Measurements from ENCODE around the gene DIS3L2. TPM values are rescaled to one million over a fixed set of nuclear protein-coding genes. Genes with fewer than 3 reads are reported as not detected.

Gene DIS3L2
- total RNA-seq, 4 donors from 2014 or later = 52.8 to 74.9 (median 61.8) TPM

DNA sequence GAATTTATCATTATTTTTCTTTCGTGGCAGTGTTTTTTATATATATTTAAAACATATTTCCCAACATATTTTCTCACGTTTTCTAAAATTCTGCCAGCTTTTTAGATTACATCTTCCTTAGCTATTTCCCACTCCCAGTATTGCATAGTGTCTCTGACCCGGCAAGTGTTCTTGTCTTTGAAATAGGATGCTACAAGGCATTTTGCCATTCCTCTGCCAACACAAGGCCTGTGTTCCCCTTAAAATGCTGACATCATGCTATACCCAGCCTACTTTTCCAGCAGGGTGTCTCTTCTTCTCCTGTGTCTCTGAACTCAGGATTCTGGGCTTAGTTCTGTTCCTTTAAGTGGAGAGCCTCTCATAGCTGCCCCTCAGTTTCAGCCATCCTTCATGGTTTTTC lies 115.2 kb downstream of the DIS3L2 start:
- Histone ChIP-seq H3K9me3 (no peaks in the 10 kb centered on the region), H3K4me3 (no peak overlapping the region), H3K27ac (no peak overlapping the region), H3K4me1 (peaks cover 0 to 14% (median 0%) of the 10 kb centered on the region in 4 donors), H3K36me3 (no peaks in the 10 kb centered on the region), H3K27me3 (no peaks in the 10 kb centered on the region)
- TF ChIP-seq EP300 (IDR thresholded peaks at IDR 0.05) = no peak
- TF ChIP-seq, protein P1, sequence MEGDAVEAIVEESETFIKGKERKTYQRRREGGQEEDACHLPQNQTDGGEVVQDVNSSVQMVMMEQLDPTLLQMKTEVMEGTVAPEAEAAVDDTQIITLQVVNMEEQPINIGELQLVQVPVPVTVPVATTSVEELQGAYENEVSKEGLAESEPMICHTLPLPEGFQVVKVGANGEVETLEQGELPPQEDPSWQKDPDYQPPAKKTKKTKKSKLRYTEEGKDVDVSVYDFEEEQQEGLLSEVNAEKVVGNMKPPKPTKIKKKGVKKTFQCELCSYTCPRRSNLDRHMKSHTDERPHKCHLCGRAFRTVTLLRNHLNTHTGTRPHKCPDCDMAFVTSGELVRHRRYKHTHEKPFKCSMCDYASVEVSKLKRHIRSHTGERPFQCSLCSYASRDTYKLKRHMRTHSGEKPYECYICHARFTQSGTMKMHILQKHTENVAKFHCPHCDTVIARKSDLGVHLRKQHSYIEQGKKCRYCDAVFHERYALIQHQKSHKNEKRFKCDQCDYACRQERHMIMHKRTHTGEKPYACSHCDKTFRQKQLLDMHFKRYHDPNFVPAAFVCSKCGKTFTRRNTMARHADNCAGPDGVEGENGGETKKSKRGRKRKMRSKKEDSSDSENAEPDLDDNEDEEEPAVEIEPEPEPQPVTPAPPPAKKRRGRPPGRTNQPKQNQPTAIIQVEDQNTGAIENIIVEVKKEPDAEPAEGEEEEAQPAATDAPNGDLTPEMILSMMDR (IDR thresholded peaks at IDR 0.05) = no peak
- 67 to 69% methylated on average over 3 of the region's 3 CpGs for WGBS, 2 donors
- no peak for DNase-seq (ENCODE audit: low spot score in 2 of 2)

GRCh38 chr2:232085164-232085563 lies 123.7 kb downstream of the DIS3L2 start:
- TF ChIP-seq EP300 (IDR thresholded peaks at IDR 0.05) (no peak), POLR2A (IDR thresholded peaks at IDR 0.05) (no peak)
- TF ChIP-seq, protein P1 (IDR thresholded peaks at IDR 0.05) = no peak
- Histone ChIP-seq H3K9me3 (no peaks in the 10 kb centered on the region), H3K27me3 (no peaks in the 10 kb centered on the region), H3K36me3 (peaks cover 0 to 26% (median 0%) of the 10 kb centered on the region in 3 donors), H3K4me3 (no peak overlapping the region), H3K4me1 (no peaks in the 10 kb centered on the region), H3K27ac (no peak overlapping the region)
- DNase-seq (ENCODE audit: low spot score in 2 of 2) = no peak
- WGBS, 2 donors = 52 to 54% methylated on average over 5 of the region's 5 CpGs

GRCh38 chr2:232085826-232086425 lies 124.4 kb downstream of the DIS3L2 start:
- DNase-seq (ENCODE audit: low spot score in 2 of 2) = no peak
- 94 to 96% methylated on average over 16 of the region's 16 CpGs for WGBS, 2 donors
- no peak for TF ChIP-seq EP300 (IDR thresholded peaks at IDR 0.05)
- no peak for TF ChIP-seq POLR2A (IDR thresholded peaks at IDR 0.05)
- TF ChIP-seq, protein P1 (IDR thresholded peaks at IDR 0.05) = no peak

GRCh38 chr2:232088771-232089170 lies 127.3 kb downstream of the DIS3L2 start:
- Histone ChIP-seq H3K27ac (no peak overlapping the region), H3K4me3 (no peak overlapping the region), H3K4me1 (no peaks in the 10 kb centered on the region), H3K36me3 (peaks cover 0 to 42% (median 0%) of the 10 kb centered on the region in 3 donors), H3K27me3 (no peaks in the 10 kb centered on the region), H3K9me3 (peaks cover 0 to 8% (median 1%) of the 10 kb centered on the region in 4 donors)
- DNase-seq (ENCODE audit: low spot score in 2 of 2) = no peak
- TF ChIP-seq EP300 (IDR thresholded peaks at IDR 0.05) = no peak
- TF ChIP-seq, protein P1 (IDR thresholded peaks at IDR 0.05) = no peak
- TF ChIP-seq POLR2A (IDR thresholded peaks at IDR 0.05) = no peak
- 48 to 69% methylated on average over 5 of the region's 5 CpGs for WGBS, 2 donors

More at GRCh38 chr2:232085826-232086425, 124.4 kb downstream of the DIS3L2 start:
- Histone ChIP-seq H3K4me3 (no peak overlapping the region), H3K36me3 (peaks cover 0 to 31% (median 0%) of the 10 kb centered on the region in 3 donors), H3K4me1 (no peaks in the 10 kb centered on the region), H3K27me3 (no peaks in the 10 kb centered on the region), H3K27ac (no peak overlapping the region), H3K9me3 (no peaks in the 10 kb centered on the region)

DNA sequence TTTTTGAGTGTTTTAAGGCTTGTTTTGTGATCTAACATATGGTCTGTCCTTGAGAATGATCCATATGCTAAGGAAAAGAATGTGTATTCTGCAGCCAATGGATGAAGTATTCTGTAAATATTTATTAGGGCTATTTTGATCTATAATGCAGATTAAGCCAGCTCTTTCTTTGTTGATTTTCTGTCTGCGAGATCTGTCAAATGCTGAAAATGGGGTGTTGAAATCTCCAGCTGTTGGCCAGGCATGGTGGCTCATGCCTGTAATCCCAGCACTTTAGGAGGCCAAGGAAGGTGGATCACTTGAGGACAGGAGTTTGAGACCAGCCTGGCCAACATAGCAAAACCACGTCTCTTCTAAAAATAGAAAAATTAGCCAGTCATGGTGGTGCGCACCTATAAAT lies 132.7 kb downstream of the DIS3L2 start:
- no peaks in the 10 kb centered on the region for H3K27me3 ChIP-seq
- DNase-seq (ENCODE audit: low spot score in 2 of 2) = no peak
- H3K36me3 ChIP-seq = peaks cover 0 to 67% (median 0%) of the 10 kb centered on the region in 3 donors
- TF ChIP-seq POLR2A (IDR thresholded peaks at IDR 0.05) (no peak), EP300 (IDR thresholded peaks at IDR 0.05) (no peak)
- TF ChIP-seq, protein P1 (IDR thresholded peaks at IDR 0.05) = no peak
- H3K4me1 ChIP-seq = no peaks in the 10 kb centered on the region
- H3K4me3 ChIP-seq = no peak overlapping the region
- H3K27ac ChIP-seq = no peak overlapping the region
- WGBS, 2 donors = 96 to 97% methylated on average over 3 of the region's 3 CpGs
- H3K9me3 ChIP-seq = peaks cover 0 to 42% (median 9%) of the 10 kb centered on the region in 4 donors
